ENCODE data around the gene SLC12A7.

The SLC12A7 gene

GRCh38 chr5:1155191-1156032 is 43.5 kb upstream of the SLC12A7 start:
- peaks cover 0 to 15% of the 10 kb centered on the region in 2 donors for H3K4me1 ChIP-seq (ENCODE audit: control insufficient read depth in 2 of 2, insufficient read depth in 2 of 2, low read length in 2 of 2)
- H3K4me3 ChIP-seq (ENCODE audit: low read length in 2 of 2) = no peak overlapping the region
- no peak overlapping the region for H3K9ac ChIP-seq (ENCODE audit: low read depth in 1 of 2, low read length in 2 of 2)
- H3K9me3 ChIP-seq (ENCODE audit: control insufficient read depth in 2 of 2, low read length in 2 of 2) = peaks cover 0 to 7% of the 10 kb centered on the region in 2 donors
- H3K36me3 ChIP-seq (ENCODE audit: control insufficient read depth in 2 of 2, insufficient read depth in 2 of 2, low read length in 2 of 2) = no peaks in the 10 kb centered on the region
- H3K27me3 ChIP-seq (ENCODE audit: control insufficient read depth in 2 of 2, insufficient read depth in 2 of 2, low read length in 2 of 2) = peaks cover 25 to 40% of the 10 kb centered on the region in 2 donors
- H3K27ac ChIP-seq (ENCODE audit: low read depth in 2 of 2, low read length in 2 of 2) = no peak overlapping the region

- Histone ChIP-seq H3K27me3 (ENCODE audit: control insufficient read depth in 2 of 2, insufficient read depth in 2 of 2, low read length in 2 of 2) (peaks cover 25 to 37% of the 10 kb centered on the region in 2 donors), H3K36me3 (ENCODE audit: control insufficient read depth in 2 of 2, insufficient read depth in 2 of 2, low read length in 2 of 2) (no peaks in the 10 kb centered on the region), H3K4me3 (ENCODE audit: low read length in 2 of 2) (no peak overlapping the region), H3K27ac (ENCODE audit: low read depth in 2 of 2, low read length in 2 of 2) (no peak overlapping the region), H3K9me3 (ENCODE audit: control insufficient read depth in 2 of 2, low read length in 2 of 2) (peaks cover 0 to 7% of the 10 kb centered on the region in 2 donors), H3K4me1 (ENCODE audit: control insufficient read depth in 2 of 2, insufficient read depth in 2 of 2, low read length in 2 of 2) (peaks cover 0 to 15% of the 10 kb centered on the region in 2 donors), H3K9ac (ENCODE audit: low read depth in 1 of 2, low read length in 2 of 2) (no peak overlapping the region)
These were observed 41.6 kb upstream of the SLC12A7 start for GRCh38 chr5:1153428-1153827.

GRCh38 chr5:1152771-1153282 is 41.0 kb upstream of the SLC12A7 start:
- Histone ChIP-seq H3K27ac (ENCODE audit: low read depth in 2 of 2, low read length in 2 of 2) (no peak overlapping the region), H3K9me3 (ENCODE audit: control insufficient read depth in 2 of 2, low read length in 2 of 2) (peaks cover 0 to 7% of the 10 kb centered on the region in 2 donors)

GRCh38 chr5:1152156-1152555 is 40.3 kb upstream of the SLC12A7 start:
- Histone ChIP-seq H3K4me3 (ENCODE audit: low read length in 2 of 2) (no peak overlapping the region), H3K9me3 (ENCODE audit: control insufficient read depth in 2 of 2, low read length in 2 of 2) (peaks cover 0 to 4% of the 10 kb centered on the region in 2 donors), H3K9ac (ENCODE audit: low read depth in 1 of 2, low read length in 2 of 2) (no peak overlapping the region), H3K27me3 (ENCODE audit: control insufficient read depth in 2 of 2, insufficient read depth in 2 of 2, low read length in 2 of 2) (peaks cover 23 to 37% of the 10 kb centered on the region in 2 donors), H3K36me3 (ENCODE audit: control insufficient read depth in 2 of 2, insufficient read depth in 2 of 2, low read length in 2 of 2) (no peaks in the 10 kb centered on the region), H3K4me1 (ENCODE audit: control insufficient read depth in 2 of 2, insufficient read depth in 2 of 2, low read length in 2 of 2) (peaks cover 0 to 15% of the 10 kb centered on the region in 2 donors), H3K27ac (ENCODE audit: low read depth in 2 of 2, low read length in 2 of 2) (no peak overlapping the region)

More at GRCh38 chr5:1152771-1153282, 41.0 kb upstream of the SLC12A7 start:
- H3K9ac ChIP-seq (ENCODE audit: low read depth in 1 of 2, low read length in 2 of 2) = no peak overlapping the region
- H3K27me3 ChIP-seq (ENCODE audit: control insufficient read depth in 2 of 2, insufficient read depth in 2 of 2, low read length in 2 of 2) = peaks cover 25 to 37% of the 10 kb centered on the region in 2 donors
- no peaks in the 10 kb centered on the region for H3K36me3 ChIP-seq (ENCODE audit: control insufficient read depth in 2 of 2, insufficient read depth in 2 of 2, low read length in 2 of 2)
- H3K4me3 ChIP-seq (ENCODE audit: low read length in 2 of 2) = no peak overlapping the region
- H3K4me1 ChIP-seq (ENCODE audit: control insufficient read depth in 2 of 2, insufficient read depth in 2 of 2, low read length in 2 of 2) = peaks cover 0 to 15% of the 10 kb centered on the region in 2 donors

- Histone ChIP-seq H3K36me3 (ENCODE audit: control insufficient read depth in 2 of 2, insufficient read depth in 2 of 2, low read length in 2 of 2) (no peaks in the 10 kb centered on the region), H3K4me1 (ENCODE audit: control insufficient read depth in 2 of 2, insufficient read depth in 2 of 2, low read length in 2 of 2) (peaks cover 0 to 15% of the 10 kb centered on the region in 2 donors), H3K4me3 (ENCODE audit: low read length in 2 of 2) (no peak overlapping the region), H3K9me3 (ENCODE audit: control insufficient read depth in 2 of 2, low read length in 2 of 2) (no peaks in the 10 kb centered on the region), H3K27me3 (ENCODE audit: control insufficient read depth in 2 of 2, insufficient read depth in 2 of 2, low read length in 2 of 2) (peaks cover 16 to 29% of the 10 kb centered on the region in 2 donors), H3K9ac (ENCODE audit: low read depth in 1 of 2, low read length in 2 of 2) (no peak overlapping the region), H3K27ac (ENCODE audit: low read depth in 2 of 2, low read length in 2 of 2) (no peak overlapping the region)
These were observed 39.5 kb upstream of the SLC12A7 start for GRCh38 chr5:1151316-1151715.

- H3K36me3 ChIP-seq (ENCODE audit: control insufficient read depth in 2 of 2, insufficient read depth in 2 of 2, low read length in 2 of 2) = no peaks in the 10 kb centered on the region
- no peaks in the 10 kb centered on the region for H3K9me3 ChIP-seq (ENCODE audit: control insufficient read depth in 2 of 2, low read length in 2 of 2)
- no peak overlapping the region for H3K9ac ChIP-seq (ENCODE audit: low read depth in 1 of 2, low read length in 2 of 2)
- H3K27me3 ChIP-seq (ENCODE audit: control insufficient read depth in 2 of 2, insufficient read depth in 2 of 2, low read length in 2 of 2) = peaks cover 16 to 29% of the 10 kb centered on the region in 2 donors
- no peak overlapping the region for H3K27ac ChIP-seq (ENCODE audit: low read depth in 2 of 2, low read length in 2 of 2)
- H3K4me3 ChIP-seq (ENCODE audit: low read length in 2 of 2) = no peak overlapping the region
- H3K4me1 ChIP-seq (ENCODE audit: control insufficient read depth in 2 of 2, insufficient read depth in 2 of 2, low read length in 2 of 2) = peaks cover 0 to 15% of the 10 kb centered on the region in 2 donors
These were observed 39.0 kb upstream of the SLC12A7 start for GRCh38 chr5:1150866-1151265.

- no peak overlapping the region for H3K9ac ChIP-seq (ENCODE audit: low read depth in 1 of 2, low read length in 2 of 2)
- H3K27me3 ChIP-seq (ENCODE audit: control insufficient read depth in 2 of 2, insufficient read depth in 2 of 2, low read length in 2 of 2) = peaks cover 0 to 5% of the 10 kb centered on the region in 2 donors
- no peaks in the 10 kb centered on the region for H3K36me3 ChIP-seq (ENCODE audit: control insufficient read depth in 2 of 2, insufficient read depth in 2 of 2, low read length in 2 of 2)
- peaks cover 0 to 3% of the 10 kb centered on the region in 2 donors for H3K4me1 ChIP-seq (ENCODE audit: control insufficient read depth in 2 of 2, insufficient read depth in 2 of 2, low read length in 2 of 2)
- no peaks in the 10 kb centered on the region for H3K9me3 ChIP-seq (ENCODE audit: control insufficient read depth in 2 of 2, low read length in 2 of 2)
- H3K27ac ChIP-seq (ENCODE audit: low read depth in 2 of 2, low read length in 2 of 2) = no peak overlapping the region
- no peak overlapping the region for H3K4me3 ChIP-seq (ENCODE audit: low read length in 2 of 2)
These were observed 33.0 kb upstream of the SLC12A7 start for GRCh38 chr5:1144638-1145396.

- Histone ChIP-seq H3K27me3 (ENCODE audit: control insufficient read depth in 2 of 2, insufficient read depth in 2 of 2, low read length in 2 of 2) (peaks cover 0 to 5% of the 10 kb centered on the region in 2 donors), H3K4me3 (ENCODE audit: low read length in 2 of 2) (no peak overlapping the region), H3K27ac (ENCODE audit: low read depth in 2 of 2, low read length in 2 of 2) (no peak overlapping the region), H3K9ac (ENCODE audit: low read depth in 1 of 2, low read length in 2 of 2) (no peak overlapping the region), H3K36me3 (ENCODE audit: control insufficient read depth in 2 of 2, insufficient read depth in 2 of 2, low read length in 2 of 2) (no peaks in the 10 kb centered on the region), H3K4me1 (ENCODE audit: control insufficient read depth in 2 of 2, insufficient read depth in 2 of 2, low read length in 2 of 2) (peaks cover 0 to 3% of the 10 kb centered on the region in 2 donors), H3K9me3 (ENCODE audit: control insufficient read depth in 2 of 2, low read length in 2 of 2) (no peaks in the 10 kb centered on the region)
These were observed 32.2 kb upstream of the SLC12A7 start for GRCh38 chr5:1144089-1144488.

GRCh38 chr5:1143670-1143951 is 31.7 kb upstream of the SLC12A7 start:
- Histone ChIP-seq H3K4me1 (ENCODE audit: control insufficient read depth in 2 of 2, insufficient read depth in 2 of 2, low read length in 2 of 2) (peaks cover 0 to 3% of the 10 kb centered on the region in 2 donors), H3K27ac (ENCODE audit: low read depth in 2 of 2, low read length in 2 of 2) (no peak overlapping the region), H3K9ac (ENCODE audit: low read depth in 1 of 2, low read length in 2 of 2) (no peak overlapping the region), H3K4me3 (ENCODE audit: low read length in 2 of 2) (no peak overlapping the region), H3K9me3 (ENCODE audit: control insufficient read depth in 2 of 2, low read length in 2 of 2) (no peaks in the 10 kb centered on the region), H3K27me3 (ENCODE audit: control insufficient read depth in 2 of 2, insufficient read depth in 2 of 2, low read length in 2 of 2) (peaks cover 0 to 5% of the 10 kb centered on the region in 2 donors), H3K36me3 (ENCODE audit: control insufficient read depth in 2 of 2, insufficient read depth in 2 of 2, low read length in 2 of 2) (no peaks in the 10 kb centered on the region)

All from mucosa of rectum (tissue), 2 donors.